Measurements from ENCODE around the gene HBG1.

DNA sequence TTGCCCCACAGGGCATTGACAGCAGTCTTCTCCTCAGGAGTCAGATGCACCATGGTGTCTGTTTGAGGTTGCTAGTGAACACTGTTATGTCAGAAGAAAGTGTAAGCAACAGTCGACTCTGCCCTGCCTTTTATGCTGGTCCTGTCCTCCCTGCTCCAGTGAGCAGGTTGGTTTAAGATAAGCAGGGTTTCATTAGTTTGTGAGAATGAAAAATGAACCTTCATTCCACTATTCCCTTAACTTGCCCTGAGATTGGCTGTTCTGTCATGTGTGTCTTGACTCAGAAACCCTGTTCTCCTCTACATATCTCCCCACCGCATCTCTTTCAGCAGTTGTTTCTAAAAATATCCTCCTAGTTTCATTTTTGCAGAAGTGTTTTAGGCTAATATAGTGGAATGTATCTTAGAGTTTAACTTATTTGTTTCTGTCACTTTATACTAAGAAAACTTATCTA lies 15.2 kb downstream of the HBG1 start, which contains the start of gene HBD:
- TF ChIP-seq, protein P1, sequence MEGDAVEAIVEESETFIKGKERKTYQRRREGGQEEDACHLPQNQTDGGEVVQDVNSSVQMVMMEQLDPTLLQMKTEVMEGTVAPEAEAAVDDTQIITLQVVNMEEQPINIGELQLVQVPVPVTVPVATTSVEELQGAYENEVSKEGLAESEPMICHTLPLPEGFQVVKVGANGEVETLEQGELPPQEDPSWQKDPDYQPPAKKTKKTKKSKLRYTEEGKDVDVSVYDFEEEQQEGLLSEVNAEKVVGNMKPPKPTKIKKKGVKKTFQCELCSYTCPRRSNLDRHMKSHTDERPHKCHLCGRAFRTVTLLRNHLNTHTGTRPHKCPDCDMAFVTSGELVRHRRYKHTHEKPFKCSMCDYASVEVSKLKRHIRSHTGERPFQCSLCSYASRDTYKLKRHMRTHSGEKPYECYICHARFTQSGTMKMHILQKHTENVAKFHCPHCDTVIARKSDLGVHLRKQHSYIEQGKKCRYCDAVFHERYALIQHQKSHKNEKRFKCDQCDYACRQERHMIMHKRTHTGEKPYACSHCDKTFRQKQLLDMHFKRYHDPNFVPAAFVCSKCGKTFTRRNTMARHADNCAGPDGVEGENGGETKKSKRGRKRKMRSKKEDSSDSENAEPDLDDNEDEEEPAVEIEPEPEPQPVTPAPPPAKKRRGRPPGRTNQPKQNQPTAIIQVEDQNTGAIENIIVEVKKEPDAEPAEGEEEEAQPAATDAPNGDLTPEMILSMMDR (conservative IDR thresholded peaks at IDR 0.05; ENCODE audit: low read length), result no peak
- TF ChIP-seq EZH2phosphoT487 (IDR thresholded peaks at IDR 0.05; ENCODE audit: borderline replicate concordance, low read depth, low read length), result no peak

All from OCI-LY7 (cell line).